Measurements from ENCODE around the gene CPHXL2. TPM values are rescaled to one million over a fixed set of nuclear protein-coding genes. Genes with fewer than 3 reads are reported as not detected.
A peak's percentile ranks its signal among the peaks of the same experiment; 100 is the strongest.

CPHXL2 gene
- total RNA-seq, 8 experiments from 2014 or later, result 0.41 to 2.5 (median 0.83) TPM

GRCh38 chr16:75660726-75661302, 16.0 kb downstream of the CPHXL2 start:
- ATAC-seq (replicated peaks in 6 of 8), result peak in 1 of 8 experiments; percentile 59
- H3K4me3 ChIP-seq, result no peak overlapping the region
- no peak overlapping the region for H3K27ac ChIP-seq
- in situ Hi-C loops (cut with MboI; ENCODE audit: low pct_unique_long_range_greater_than_20kb in 2 of 9, low sequenced_read_pairs in 9 of 9, unreplicated experiment in 9 of 9), result loop anchor here in 2 of 9 experiments (25.0 kb wide), 1 partner anchor 101 kb away; no protein-coding TSS in a partner anchor
- H3K4me1 ChIP-seq (replicated peaks in 1 of 2), result no peaks in the 10 kb centered on the region
- WGBS, 10 experiments, result 75 to 100% (median 93%) methylated on average over 1 to 3 of the region's 4 CpGs; no CpG with 5 or more reads in 3 of the 10 experiments

- no peak overlapping the region for H3K4me3 ChIP-seq
- no peak overlapping the region for H3K27ac ChIP-seq
Measured at GRCh38 chr16:75660321-75660720, 16.5 kb downstream of the CPHXL2 start.

GRCh38 chr16:75658175-75658574, 18.6 kb downstream of the CPHXL2 start:
- ATAC-seq (replicated peaks in 6 of 8), result no peak
- H3K4me1 ChIP-seq (replicated peaks in 1 of 2), result peaks cover 0 to 4% of the 10 kb centered on the region in 2 donors
- WGBS, 10 experiments, result 70 to 100% (median 90%) methylated on average over 1 to 2 of the region's 2 CpGs; no CpG with 5 or more reads in 5 of the 10 experiments
- H3K27ac ChIP-seq, result no peak overlapping the region
- H3K4me3 ChIP-seq, result no peak overlapping the region
- in situ Hi-C loops (cut with MboI; ENCODE audit: low pct_unique_long_range_greater_than_20kb in 2 of 9, low sequenced_read_pairs in 9 of 9, unreplicated experiment in 9 of 9), result loop anchor here in 2 of 9 experiments (25.0 kb wide), 1 partner anchor 104 kb away; no protein-coding TSS in a partner anchor

More at GRCh38 chr16:75660321-75660720, 16.5 kb downstream of the CPHXL2 start:
- no peaks in the 10 kb centered on the region for H3K4me1 ChIP-seq (replicated peaks in 1 of 2)
- ATAC-seq (replicated peaks in 6 of 8), result no peak
- WGBS, 10 experiments, result 81 to 100% (median 95%) methylated on average over 2 to 5 of the region's 6 CpGs; no CpG with 5 or more reads in 4 of the 10 experiments
- in situ Hi-C loops (cut with MboI; ENCODE audit: low pct_unique_long_range_greater_than_20kb in 2 of 9, low sequenced_read_pairs in 9 of 9, unreplicated experiment in 9 of 9), result loop anchor here in 2 of 9 experiments (25.0 kb wide), 1 partner anchor 102 kb away; no protein-coding TSS in a partner anchor

- Histone ChIP-seq H3K4me3 (no peak overlapping the region), H3K27ac (no peak overlapping the region), H3K4me1 (replicated peaks in 1 of 2) (peaks cover 6 to 22% of the 10 kb centered on the region in 2 donors)
- 11 to 100% (median 94%) methylated on average over 1 of the region's 1 CpG for WGBS, 10 experiments
- in situ Hi-C loops (cut with MboI; ENCODE audit: low pct_unique_long_range_greater_than_20kb in 2 of 9, low sequenced_read_pairs in 9 of 9, unreplicated experiment in 9 of 9), result loop anchor here in 2 of 9 experiments (25.0 kb wide), 1 partner anchor 108 kb away; no protein-coding TSS in a partner anchor
- ATAC-seq (replicated peaks in 6 of 8), result peak in 3 of 8 experiments; percentile 34 to 67 (median 53)
Measured at GRCh38 chr16:75653922-75654321, 22.9 kb downstream of the CPHXL2 start.

- H3K4me1 ChIP-seq (replicated peaks in 1 of 2), result peaks cover 9 to 23% of the 10 kb centered on the region in 2 donors
- WGBS, 10 experiments, result 0 to 1% (median 0%) methylated on average over 1 to 24 of the region's 62 CpGs; no CpG with 5 or more reads in 3 of the 10 experiments
- H3K4me3 ChIP-seq, result peak overlapping the region; percentile 59 to 100 (median 75)
- in situ Hi-C loops (cut with MboI; ENCODE audit: low pct_unique_long_range_greater_than_20kb in 2 of 9, low sequenced_read_pairs in 9 of 9, unreplicated experiment in 9 of 9), result loop anchor here in 2 of 9 experiments (10.0 to 25.0 kb wide), 2 partner anchors 116 to 1514 kb away; no protein-coding TSS in a partner anchor
- peak; percentile 19 to 41 (median 24) for ATAC-seq (replicated peaks in 6 of 8)
- peak overlapping the region; percentile 93 to 98 for H3K27ac ChIP-seq
Measured at GRCh38 chr16:75648265-75649076, 28.3 kb downstream of the CPHXL2 start.

- H3K4me3 ChIP-seq, result peak within 1 kb of the TSS; percentile 59 to 100 (median 75)
- 0% methylated on average over 1 to 34 of the region's 76 CpGs; no CpG with 5 or more reads in 5 of the 10 experiments for WGBS, 10 experiments
- in situ Hi-C loops (cut with MboI; ENCODE audit: low pct_unique_long_range_greater_than_20kb in 2 of 9, low sequenced_read_pairs in 9 of 9, unreplicated experiment in 9 of 9), result loop anchor here in 2 of 9 experiments (10.0 to 25.0 kb wide), 2 partner anchors 117 to 1515 kb away; no protein-coding TSS in a partner anchor
- ATAC-seq (replicated peaks in 6 of 8), result peak; percentile 86 to 95 (median 94)
- H3K27ac ChIP-seq, result peak within 1 kb of the TSS; percentile 93 to 98
- H3K4me1 ChIP-seq (replicated peaks in 1 of 2), result peaks cover 8 to 15% of the 10 kb centered on the region in 2 donors
Measured at GRCh38 chr16:75647492-75648264, 29.1 kb downstream of the CPHXL2 start, which contains the start of the genes KARS1 and TERF2IP. KARS1 (minus strand) TSS chr16:75647665; CDS start chr16:75647639, 26 bp downstream. TERF2IP (plus strand) TSS chr16:75647773; CDS start chr16:75647883, 110 bp downstream.

GRCh38 chr16:75647112-75647491, 29.7 kb downstream of the CPHXL2 start:
- 0% methylated on average over 1 to 16 of the region's 18 CpGs; no CpG with 5 or more reads in 2 of the 10 experiments for WGBS, 10 experiments
- ATAC-seq (replicated peaks in 6 of 8), result peak; percentile 20 to 49 (median 44)
- peak overlapping the region; percentile 59 to 100 (median 75) for H3K4me3 ChIP-seq
- peak overlapping the region; percentile 63 to 98 for H3K27ac ChIP-seq
- H3K4me1 ChIP-seq (replicated peaks in 1 of 2), result peaks cover 6 to 14% of the 10 kb centered on the region in 2 donors
- in situ Hi-C loops (cut with MboI; ENCODE audit: low pct_unique_long_range_greater_than_20kb in 2 of 9, low sequenced_read_pairs in 9 of 9, unreplicated experiment in 9 of 9), result loop anchor here in 2 of 9 experiments (10.0 to 25.0 kb wide), 2 partner anchors 118 to 1515 kb away; no protein-coding TSS in a partner anchor

GRCh38 chr16:75644240-75645012, 32.4 kb downstream of the CPHXL2 start:
- Histone ChIP-seq H3K4me3 (no peak overlapping the region), H3K27ac (no peak overlapping the region), H3K4me1 (replicated peaks in 1 of 2) (peaks cover 2 to 4% of the 10 kb centered on the region in 2 donors)
- WGBS, 10 experiments, result 65 to 100% (median 96%) methylated on average over 2 to 5 of the region's 7 CpGs; no CpG with 5 or more reads in 1 of the 10 experiments
- in situ Hi-C loops (cut with MboI; ENCODE audit: low pct_unique_long_range_greater_than_20kb in 2 of 9, low sequenced_read_pairs in 9 of 9, unreplicated experiment in 9 of 9), result loop anchor here in 2 of 9 experiments (10.0 to 25.0 kb wide), 2 partner anchors 120 to 1518 kb away; no protein-coding TSS in a partner anchor
- ATAC-seq (replicated peaks in 6 of 8), result no peak

GRCh38 chr16:75640598-75640997, 36.2 kb downstream of the CPHXL2 start:
- 57 to 97% (median 91%) methylated on average over 2 to 5 of the region's 6 CpGs; no CpG with 5 or more reads in 3 of the 10 experiments for WGBS, 10 experiments
- in situ Hi-C loops (cut with MboI; ENCODE audit: low pct_unique_long_range_greater_than_20kb in 2 of 9, low sequenced_read_pairs in 9 of 9, unreplicated experiment in 9 of 9), result loop anchor here in 2 of 9 experiments (10.0 to 25.0 kb wide), 2 partner anchors 124 to 1522 kb away; no protein-coding TSS in a partner anchor
- peak in 2 of 8 experiments; percentile 15 to 65 for ATAC-seq (replicated peaks in 6 of 8)
- no peak overlapping the region for H3K4me3 ChIP-seq
- no peaks in the 10 kb centered on the region for H3K4me1 ChIP-seq (replicated peaks in 1 of 2)
- H3K27ac ChIP-seq, result no peak overlapping the region

GRCh38 chr16:75635036-75635435, 41.8 kb downstream of the CPHXL2 start:
- ATAC-seq (replicated peaks in 6 of 8), result peak in 3 of 8 experiments; percentile 78 to 95 (median 84)
- no peaks in the 10 kb centered on the region for H3K4me1 ChIP-seq (replicated peaks in 1 of 2)
- no peak overlapping the region for H3K27ac ChIP-seq
- no peak overlapping the region for H3K4me3 ChIP-seq
- in situ Hi-C loops (cut with MboI; ENCODE audit: low pct_unique_long_range_greater_than_20kb in 2 of 9, low sequenced_read_pairs in 9 of 9, unreplicated experiment in 9 of 9), result loop anchor here in 1 of 9 experiments (25.0 kb wide), 1 partner anchor 1527 kb away; no protein-coding TSS in a partner anchor
- WGBS, 10 experiments, result 0 to 100% (median 71%) methylated on average over 1 to 3 of the region's 3 CpGs; no CpG with 5 or more reads in 1 of the 10 experiments

- no peak overlapping the region for H3K27ac ChIP-seq
- 88 to 100% (median 97%) methylated on average over 1 to 5 of the region's 8 CpGs for WGBS, 10 experiments
- in situ Hi-C loops (cut with MboI; ENCODE audit: low pct_unique_long_range_greater_than_20kb in 2 of 9, low sequenced_read_pairs in 9 of 9, unreplicated experiment in 9 of 9), result loop anchor here in 1 of 9 experiments (25.0 kb wide), 1 partner anchor 1529 kb away; no protein-coding TSS in a partner anchor
- no peak overlapping the region for H3K4me3 ChIP-seq
- no peaks in the 10 kb centered on the region for H3K4me1 ChIP-seq (replicated peaks in 1 of 2)
- no peak for ATAC-seq (replicated peaks in 6 of 8)
Measured at GRCh38 chr16:75632857-75633256, 44.0 kb downstream of the CPHXL2 start.

All from motor neuron (in vitro differentiated cells).